GM19035 (cell line): ENCODE measurements around the gene PRR9.

ENCODE experiments used
- ATAC-seq: cut with Tn5 transposase; IDR thresholded peaks from one replicate; pipeline ENCODE4 v1.9.1; 2021; ENCODE audit not compliant: unreplicated experiment

The PRR9 gene

GRCh38 chr1:153262462-153263157 lies 45.2 kb downstream of the PRR9 start:
- no peak for ATAC-seq

- ATAC-seq, result no peak
Measured at GRCh38 chr1:153265457-153265856, 48.1 kb downstream of the PRR9 start.
